Ascending aorta (tissue), 2 donors: ENCODE data around the gene MCTP1. TPM values are rescaled to one million over a fixed set of nuclear protein-coding genes. Genes with fewer than 3 reads are reported as not detected.
A peak's percentile ranks its signal among the peaks of the same experiment; 100 is the strongest.
"Not testable (repeated sequence)": the region's sequence is repeated elsewhere in the genome, so short reads cannot be mapped to it uniquely, and the experiment has no call there.

Experiments used
- DNase-seq, 2 donors: peaks; one replicate each; pipeline ENCODE4 v3.0.0-alpha.2; 2019; ENCODE audit warnings: low spot score in 2 of 2
- H3K27ac ChIP-seq, 2 donors: fragments of 200-600 bp; sonication (generic); one replicate each; pipeline ENCODE4 v1.5.1; 2016 to 2017; ENCODE audit warnings: mild to moderate bottlenecking in 1 of 2
- H3K27me3 ChIP-seq: fragments of 200-600 bp; sonication (generic); one replicate; pipeline ENCODE4 v1.5.1; 2017
- H3K36me3 ChIP-seq, 2 donors: fragments of 200-600 bp; sonication (generic); one replicate each; pipeline ENCODE4 v1.5.1; 2016
- H3K4me1 ChIP-seq, 2 donors: fragments of 200-600 bp; sonication (generic); one replicate each; pipeline ENCODE4 v1.5.1; 2016 to 2017; ENCODE audit warnings: mild to moderate bottlenecking in 1 of 2
- H3K4me3 ChIP-seq, 2 donors: fragments of 200-600 bp; sonication (generic); one replicate each; pipeline ENCODE4 v1.5.1; 2016 to 2017; ENCODE audit warnings: mild to moderate bottlenecking in 1 of 2
- H3K9me3 ChIP-seq, 2 donors: fragments of 200-600 bp; sonication (generic); one replicate each; pipeline ENCODE4 v1.5.1; 2016
- intact Hi-C: fragments of 100-400 bp; cut with DNase I; formaldehyde crosslinking; loops from one replicate; pipeline ENCODE4 v1.15.1; 2023
- total RNA-seq: library from RNA; depleted of rRNA; stranded (reverse); fragments of >200 nt; gene quantifications from one replicate; pipeline ENCODE4 v1.1.0, GENCODE V29; 2016
- TF ChIP-seq, protein P1 (sequence below), 3 experiments: fragments of 200-600 bp in 2 of 3; fragments of 450-650 bp in 1 of 3; sonication (generic) in 2 of 3; IDR thresholded peaks; one replicate each; pipeline ENCODE4 v1.5.1; 2016 to 2019; ENCODE audit warnings: antibody characterized with exemption in 3 of 3, mild to moderate bottlenecking in 1 of 3, moderate library complexity in 1 of 3

The MCTP1 gene
- total RNA-seq, 1 donor from 2014 or later: 112 TPM

DNA sequence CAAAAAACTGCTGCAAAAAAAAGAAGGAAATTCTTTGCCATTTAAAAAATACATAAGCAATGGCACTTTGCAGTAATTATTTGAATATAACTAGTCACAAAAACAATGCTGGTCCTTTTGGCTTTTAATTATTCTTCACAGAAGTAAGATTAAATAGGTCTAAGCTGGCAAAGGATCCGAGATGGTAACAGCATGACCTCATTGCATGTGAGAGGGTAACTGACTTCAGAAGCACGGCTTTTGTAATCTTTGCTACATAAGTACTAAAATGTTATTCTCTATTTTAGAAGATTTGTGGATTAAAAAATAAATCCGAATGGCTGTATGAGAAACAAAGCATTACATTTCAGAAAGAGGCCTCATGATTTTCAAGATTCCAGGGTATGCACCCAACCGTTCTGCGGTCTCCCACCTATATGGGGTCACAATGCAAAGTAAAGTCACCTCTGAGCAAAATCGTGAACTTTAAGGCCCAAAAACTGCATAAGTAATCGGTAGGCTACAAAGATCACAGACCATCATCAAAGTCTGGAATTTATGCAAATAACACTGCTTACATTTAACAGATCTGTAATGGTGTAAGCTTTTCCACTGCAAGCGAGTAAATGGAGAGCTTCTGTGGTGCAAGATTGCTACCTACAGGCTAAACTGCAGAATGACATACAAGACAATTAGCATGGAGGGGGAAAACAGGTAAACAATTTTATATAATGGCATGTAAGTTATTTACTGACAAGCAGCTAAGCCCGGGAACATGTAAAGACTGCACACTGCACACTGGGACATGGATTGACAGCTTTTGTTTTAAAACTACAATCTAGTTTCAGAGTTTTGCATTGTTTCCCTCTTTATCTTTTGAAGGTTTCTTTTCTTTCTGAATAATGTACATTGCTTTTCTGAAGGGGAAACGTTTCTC is 434.8 kb downstream of the MCTP1 start:
- Histone ChIP-seq H3K27ac (no peak overlapping the region), H3K27me3 (no peaks in the 10 kb centered on the region), H3K4me1 (no peaks in the 10 kb centered on the region), H3K9me3 (no peaks in the 10 kb centered on the region), H3K36me3 (no peaks in the 10 kb centered on the region), H3K4me3 (no peak overlapping the region)
- intact Hi-C loops: no loop called here
- no peak for DNase-seq
- TF ChIP-seq, protein P1, sequence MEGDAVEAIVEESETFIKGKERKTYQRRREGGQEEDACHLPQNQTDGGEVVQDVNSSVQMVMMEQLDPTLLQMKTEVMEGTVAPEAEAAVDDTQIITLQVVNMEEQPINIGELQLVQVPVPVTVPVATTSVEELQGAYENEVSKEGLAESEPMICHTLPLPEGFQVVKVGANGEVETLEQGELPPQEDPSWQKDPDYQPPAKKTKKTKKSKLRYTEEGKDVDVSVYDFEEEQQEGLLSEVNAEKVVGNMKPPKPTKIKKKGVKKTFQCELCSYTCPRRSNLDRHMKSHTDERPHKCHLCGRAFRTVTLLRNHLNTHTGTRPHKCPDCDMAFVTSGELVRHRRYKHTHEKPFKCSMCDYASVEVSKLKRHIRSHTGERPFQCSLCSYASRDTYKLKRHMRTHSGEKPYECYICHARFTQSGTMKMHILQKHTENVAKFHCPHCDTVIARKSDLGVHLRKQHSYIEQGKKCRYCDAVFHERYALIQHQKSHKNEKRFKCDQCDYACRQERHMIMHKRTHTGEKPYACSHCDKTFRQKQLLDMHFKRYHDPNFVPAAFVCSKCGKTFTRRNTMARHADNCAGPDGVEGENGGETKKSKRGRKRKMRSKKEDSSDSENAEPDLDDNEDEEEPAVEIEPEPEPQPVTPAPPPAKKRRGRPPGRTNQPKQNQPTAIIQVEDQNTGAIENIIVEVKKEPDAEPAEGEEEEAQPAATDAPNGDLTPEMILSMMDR (IDR thresholded peaks at IDR 0.05): peak in 1 of 3 experiments; percentile 29

DNA sequence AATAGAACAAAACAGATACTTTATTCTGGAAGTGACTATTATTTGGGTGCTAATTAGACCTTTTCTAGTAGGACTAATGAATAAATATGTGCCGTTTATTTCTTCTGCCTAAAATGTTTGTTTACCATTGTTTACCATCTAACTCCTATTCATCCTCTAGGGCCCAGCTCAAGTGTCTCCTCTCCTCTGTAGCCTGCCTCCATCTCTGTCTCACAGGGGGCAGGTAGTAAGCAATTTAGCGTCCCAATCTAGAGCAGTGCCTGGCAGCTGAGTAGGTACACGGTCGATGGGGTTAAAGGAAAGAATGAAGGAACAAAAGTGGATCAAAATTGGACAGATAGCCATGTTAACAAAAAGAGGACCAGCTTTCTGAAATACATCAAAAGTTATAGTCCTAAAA is 435.6 kb downstream of the MCTP1 start:
- Histone ChIP-seq H3K27me3 (no peaks in the 10 kb centered on the region), H3K4me1 (no peaks in the 10 kb centered on the region), H3K36me3 (no peaks in the 10 kb centered on the region), H3K27ac (no peak overlapping the region), H3K9me3 (no peaks in the 10 kb centered on the region), H3K4me3 (no peak overlapping the region)
- TF ChIP-seq, protein P1 (IDR thresholded peaks at IDR 0.05): no peak
- intact Hi-C loops: no loop called here
- no peak for DNase-seq

DNA sequence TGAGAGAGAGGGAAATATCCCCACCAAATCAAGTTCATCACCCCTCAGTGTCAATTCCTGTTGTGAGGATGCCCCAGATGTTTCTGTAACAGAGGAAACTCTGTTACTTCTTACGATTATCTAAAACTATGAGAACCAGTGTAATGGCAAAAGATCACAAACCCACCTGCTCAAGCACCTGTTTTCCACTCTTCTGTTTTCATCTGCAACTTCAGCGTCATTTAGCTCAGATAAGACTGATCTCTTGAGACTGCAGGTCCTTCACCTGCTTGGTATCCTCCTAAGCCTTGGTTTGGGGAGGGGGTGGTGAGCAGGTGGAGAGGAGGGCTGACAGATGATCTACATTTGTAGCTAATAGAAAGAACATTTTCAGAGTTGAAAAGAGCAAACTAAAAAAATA is 437.2 kb downstream of the MCTP1 start:
- intact Hi-C loops: no loop called here
- TF ChIP-seq, protein P1 (IDR thresholded peaks at IDR 0.05): no peak
- H3K36me3 ChIP-seq: no peaks in the 10 kb centered on the region
- DNase-seq: no peak
- H3K9me3 ChIP-seq: no peaks in the 10 kb centered on the region
- no peak overlapping the region for H3K4me3 ChIP-seq
- H3K27ac ChIP-seq: no peak overlapping the region
- no peaks in the 10 kb centered on the region for H3K27me3 ChIP-seq
- no peaks in the 10 kb centered on the region for H3K4me1 ChIP-seq

DNA sequence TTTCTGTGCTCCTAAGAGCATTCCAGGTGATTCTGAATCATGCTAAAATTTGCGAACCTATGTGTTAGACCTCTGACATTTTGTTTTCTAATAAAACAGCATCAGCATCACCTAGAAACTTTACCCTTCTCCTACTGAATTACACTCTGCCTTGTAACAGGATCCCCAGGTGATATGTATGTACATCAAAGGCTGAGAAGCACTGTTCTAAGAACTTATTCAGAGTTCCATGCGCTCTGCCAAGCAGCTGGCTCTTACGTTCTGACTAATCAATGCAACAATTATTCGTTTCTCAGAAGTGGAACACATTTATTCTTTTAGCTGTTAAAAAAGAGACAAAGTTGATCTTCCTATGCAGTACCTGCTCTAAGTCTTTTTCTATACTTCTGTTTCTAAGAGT is 437.9 kb downstream of the MCTP1 start:
- no peak for DNase-seq
- Histone ChIP-seq H3K4me3 (no peak overlapping the region), H3K9me3 (no peaks in the 10 kb centered on the region), H3K4me1 (no peaks in the 10 kb centered on the region), H3K36me3 (no peaks in the 10 kb centered on the region), H3K27ac (no peak overlapping the region), H3K27me3 (no peaks in the 10 kb centered on the region)
- TF ChIP-seq, protein P1 (IDR thresholded peaks at IDR 0.05): no peak
- intact Hi-C loops: no loop called here

DNA sequence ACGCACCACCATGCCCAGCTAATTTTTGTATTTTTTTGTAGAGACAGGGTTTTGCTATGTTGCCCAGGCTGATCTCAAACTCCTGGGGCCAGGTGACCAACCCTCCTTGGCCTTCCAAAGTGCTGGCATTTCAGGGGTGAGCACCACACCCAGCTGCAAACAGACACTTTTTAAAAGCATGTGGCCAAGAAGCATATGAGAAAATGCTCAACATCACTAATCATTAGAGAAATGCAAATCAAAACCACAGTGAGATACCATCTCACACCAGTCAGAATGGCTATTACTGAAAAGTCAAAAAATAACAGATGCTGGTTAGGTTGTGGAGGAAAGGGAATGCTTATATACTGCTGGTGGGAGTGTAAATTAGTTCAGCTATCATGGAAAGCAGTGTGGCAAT is 439.2 kb downstream of the MCTP1 start:
- H3K4me1 ChIP-seq, intact Hi-C loops, H3K36me3 ChIP-seq, H3K27me3 ChIP-seq, H3K9me3 ChIP-seq, H3K27ac ChIP-seq, DNase-seq, H3K4me3 ChIP-seq: not testable (repeated sequence)

DNA sequence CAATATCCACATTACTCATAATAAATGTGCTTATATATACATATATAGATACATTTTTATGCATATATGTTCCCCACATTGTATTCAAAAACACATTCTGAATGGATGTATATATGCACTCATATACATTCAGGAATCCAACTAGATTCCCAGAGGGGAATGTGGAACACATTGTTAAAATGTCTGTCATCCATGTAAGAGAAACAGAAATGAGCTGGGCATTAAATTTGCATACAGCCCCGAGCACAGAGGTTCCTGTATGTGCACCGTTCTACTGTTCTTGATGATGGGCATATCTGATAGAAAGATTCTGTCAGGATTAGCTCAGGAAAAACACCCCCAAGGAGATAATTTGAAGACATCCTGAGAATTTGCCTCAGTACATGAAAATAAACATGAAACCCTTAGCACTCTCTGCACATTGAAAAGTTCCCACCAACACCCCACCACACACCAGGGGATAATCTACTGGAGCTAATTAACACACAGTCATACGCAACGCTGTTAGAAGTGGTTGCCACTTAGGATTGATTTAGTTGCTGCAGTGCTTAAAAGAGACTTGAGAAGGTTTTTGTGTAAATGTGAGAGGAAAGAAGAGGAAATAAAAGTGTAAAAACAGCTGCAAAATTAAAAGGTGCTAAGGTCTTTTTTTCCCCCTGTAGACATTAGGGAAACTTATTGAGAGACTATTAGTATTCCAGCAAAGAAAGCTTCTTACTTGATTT is 443.1 kb downstream of the MCTP1 start:
- Histone ChIP-seq H3K27me3 (no peaks in the 10 kb centered on the region), H3K4me1 (no peaks in the 10 kb centered on the region), H3K36me3 (no peaks in the 10 kb centered on the region), H3K4me3 (no peak overlapping the region), H3K9me3 (no peaks in the 10 kb centered on the region), H3K27ac (no peak overlapping the region)
- TF ChIP-seq, protein P1 (IDR thresholded peaks at IDR 0.05): no peak
- intact Hi-C loops: no loop called here
- no peak for DNase-seq
